Measurements from ENCODE around the gene AP1AR. TPM values are rescaled to one million over a fixed set of nuclear protein-coding genes. Genes with fewer than 3 reads are reported as not detected.
"Not testable (repeated sequence)": the region's sequence is repeated elsewhere in the genome, so short reads cannot be mapped to it uniquely, and the experiment has no call there.

The AP1AR gene
- polyA plus RNA-seq, 1 donor: 50.5 TPM

- not testable (repeated sequence) for DNase-seq
These were observed 77.7 kb downstream of the AP1AR start for GRCh38 chr4:112309263-112309791.

GRCh38 chr4:112311516-112311915 lies 79.9 kb downstream of the AP1AR start:
- DNase-seq: no peak

- no peak for DNase-seq
These were observed 81.1 kb downstream of the AP1AR start for GRCh38 chr4:112312610-112313239.

GRCh38 chr4:112315446-112315845 lies 83.9 kb downstream of the AP1AR start:
- DNase-seq: no peak

GRCh38 chr4:112316360-112316759 lies 84.8 kb downstream of the AP1AR start:
- no peak for DNase-seq

GRCh38 chr4:112318239-112319142 lies 86.9 kb downstream of the AP1AR start:
- DNase-seq: no peak

Other genes with a start within 250 kb of the AP1AR start
- gene FAM241A, start 86.3 kb upstream of the AP1AR start, polyA plus RNA-seq (ENCODE audit: insufficient read length): 1.6 TPM
- 19.6 TPM for gene TIFA, start 54.1 kb downstream of the AP1AR start, polyA plus RNA-seq (ENCODE audit: insufficient read length)
- 20.6 TPM for gene ALPK1, start 65.6 kb downstream of the AP1AR start, polyA plus RNA-seq (ENCODE audit: insufficient read length)